ENCODE results near the gene CD1D. TPM values are rescaled to one million over a fixed set of nuclear protein-coding genes. Genes with fewer than 3 reads are reported as not detected.

CD1D gene
- not detected for total RNA-seq

GRCh38 chr1:158180741-158181576 is at the start of gene CD1D:
Gene CD1D, plus strand, starts transcription at chr1:158180895. Its CDS starts 207 bp downstream, at chr1:158181102.
- H3K4me1 Mint-ChIP-seq, result no peaks in the 10 kb centered on the region
- peaks cover 65% of the 10 kb centered on the region for H3K27me3 Mint-ChIP-seq
- peak within 1 kb of the TSS; percentile 62 for H3K4me3 Mint-ChIP-seq
- H3K27ac Mint-ChIP-seq, result no peak within 1 kb of the TSS
- ATAC-seq (replicated peaks), result peak; percentile 28
- H3K36me3 Mint-ChIP-seq (ENCODE audit: low read depth), result no peaks in the 10 kb centered on the region
- no peaks in the 10 kb centered on the region for H3K9me3 Mint-ChIP-seq

GRCh38 chr1:158131217-158131616 is 49.5 kb upstream of the CD1D start:
- Mint-ChIP-seq H3K27me3 (peaks cover 9% of the 10 kb centered on the region), H3K36me3 (ENCODE audit: low read depth) (no peaks in the 10 kb centered on the region), H3K4me3 (no peak overlapping the region), H3K9me3 (no peaks in the 10 kb centered on the region), H3K27ac (no peak overlapping the region), H3K4me1 (no peaks in the 10 kb centered on the region)
- no peak for ATAC-seq (replicated peaks)

- H3K36me3 Mint-ChIP-seq (ENCODE audit: low read depth), result no peaks in the 10 kb centered on the region
- H3K27ac Mint-ChIP-seq, result no peak overlapping the region
- no peaks in the 10 kb centered on the region for H3K9me3 Mint-ChIP-seq
- no peak for ATAC-seq (replicated peaks)
- H3K4me1 Mint-ChIP-seq, result no peaks in the 10 kb centered on the region
- H3K27me3 Mint-ChIP-seq, result peaks cover 3% of the 10 kb centered on the region
- H3K4me3 Mint-ChIP-seq, result no peak overlapping the region
These were observed 39.9 kb upstream of the CD1D start for GRCh38 chr1:158140764-158141192.

- no peaks in the 10 kb centered on the region for H3K36me3 Mint-ChIP-seq (ENCODE audit: low read depth)
- peaks cover 10% of the 10 kb centered on the region for H3K9me3 Mint-ChIP-seq
- no peaks in the 10 kb centered on the region for H3K27me3 Mint-ChIP-seq
- no peak for ATAC-seq (replicated peaks)
- H3K27ac Mint-ChIP-seq, result no peak overlapping the region
- H3K4me3 Mint-ChIP-seq, result no peak overlapping the region
- H3K4me1 Mint-ChIP-seq, result peaks cover 18% of the 10 kb centered on the region
These were observed 35.4 kb upstream of the CD1D start for GRCh38 chr1:158145173-158145719.

- Mint-ChIP-seq H3K9me3 (peaks cover 12% of the 10 kb centered on the region), H3K4me3 (no peak overlapping the region), H3K27me3 (no peaks in the 10 kb centered on the region), H3K27ac (no peak overlapping the region), H3K36me3 (ENCODE audit: low read depth) (no peaks in the 10 kb centered on the region), H3K4me1 (peaks cover 22% of the 10 kb centered on the region)
- ATAC-seq (replicated peaks), result no peak
These were observed 34.5 kb upstream of the CD1D start for GRCh38 chr1:158146165-158146564.

GRCh38 chr1:158146739-158147138 is 34.0 kb upstream of the CD1D start:
- ATAC-seq (replicated peaks), result no peak
- H3K4me1 Mint-ChIP-seq, result peaks cover 22% of the 10 kb centered on the region
- no peak overlapping the region for H3K4me3 Mint-ChIP-seq
- no peaks in the 10 kb centered on the region for H3K36me3 Mint-ChIP-seq (ENCODE audit: low read depth)
- no peak overlapping the region for H3K27ac Mint-ChIP-seq
- H3K9me3 Mint-ChIP-seq, result peaks cover 12% of the 10 kb centered on the region
- H3K27me3 Mint-ChIP-seq, result no peaks in the 10 kb centered on the region

GRCh38 chr1:158147401-158147800 is 33.3 kb upstream of the CD1D start:
- H3K4me3 Mint-ChIP-seq, result no peak overlapping the region
- H3K4me1 Mint-ChIP-seq, result peaks cover 22% of the 10 kb centered on the region
- no peak for ATAC-seq (replicated peaks)
- H3K27me3 Mint-ChIP-seq, result no peaks in the 10 kb centered on the region
- H3K27ac Mint-ChIP-seq, result no peak overlapping the region
- peaks cover 12% of the 10 kb centered on the region for H3K9me3 Mint-ChIP-seq
- no peaks in the 10 kb centered on the region for H3K36me3 Mint-ChIP-seq (ENCODE audit: low read depth)

- no peak overlapping the region for H3K4me3 Mint-ChIP-seq
- H3K27me3 Mint-ChIP-seq, result no peaks in the 10 kb centered on the region
- H3K9me3 Mint-ChIP-seq, result peaks cover 12% of the 10 kb centered on the region
- peaks cover 22% of the 10 kb centered on the region for H3K4me1 Mint-ChIP-seq
- H3K27ac Mint-ChIP-seq, result no peak overlapping the region
- ATAC-seq (replicated peaks), result no peak
- H3K36me3 Mint-ChIP-seq (ENCODE audit: low read depth), result no peaks in the 10 kb centered on the region
These were observed 32.8 kb upstream of the CD1D start for GRCh38 chr1:158147869-158148268.

- no peak for ATAC-seq (replicated peaks)
- no peaks in the 10 kb centered on the region for H3K27me3 Mint-ChIP-seq
- no peaks in the 10 kb centered on the region for H3K36me3 Mint-ChIP-seq (ENCODE audit: low read depth)
- H3K4me3 Mint-ChIP-seq, result peak overlapping the region; percentile 90
- H3K27ac Mint-ChIP-seq, result peak overlapping the region; percentile 84
- H3K4me1 Mint-ChIP-seq, result peaks cover 22% of the 10 kb centered on the region
- peaks cover 12% of the 10 kb centered on the region for H3K9me3 Mint-ChIP-seq
These were observed 32.2 kb upstream of the CD1D start for GRCh38 chr1:158148468-158148867.

- no peaks in the 10 kb centered on the region for H3K36me3 Mint-ChIP-seq (ENCODE audit: low read depth)
- H3K27ac Mint-ChIP-seq, result peak overlapping the region; percentile 84
- ATAC-seq (replicated peaks), result no peak
These were observed 31.5 kb upstream of the CD1D start for GRCh38 chr1:158149175-158149574.

GRCh38 chr1:158149577-158150269 is 31.0 kb upstream of the CD1D start:
- ATAC-seq (replicated peaks), result peak; percentile 96
- no peaks in the 10 kb centered on the region for H3K36me3 Mint-ChIP-seq (ENCODE audit: low read depth)
- H3K9me3 Mint-ChIP-seq, result peaks cover 12% of the 10 kb centered on the region
- peak overlapping the region; percentile 90 for H3K4me3 Mint-ChIP-seq
- peak overlapping the region; percentile 84 for H3K27ac Mint-ChIP-seq
- H3K27me3 Mint-ChIP-seq, result peaks cover 4% of the 10 kb centered on the region
- peaks cover 22% of the 10 kb centered on the region for H3K4me1 Mint-ChIP-seq

More at GRCh38 chr1:158149175-158149574, 31.5 kb upstream of the CD1D start:
- Mint-ChIP-seq H3K4me1 (peaks cover 22% of the 10 kb centered on the region), H3K9me3 (peaks cover 12% of the 10 kb centered on the region), H3K4me3 (peak overlapping the region; percentile 90), H3K27me3 (peaks cover 4% of the 10 kb centered on the region)

- Mint-ChIP-seq H3K36me3 (ENCODE audit: low read depth) (no peaks in the 10 kb centered on the region), H3K27me3 (peaks cover 4% of the 10 kb centered on the region), H3K4me1 (peaks cover 22% of the 10 kb centered on the region), H3K4me3 (peak overlapping the region; percentile 90), H3K9me3 (peaks cover 12% of the 10 kb centered on the region), H3K27ac (peak overlapping the region; percentile 84)
- no peak for ATAC-seq (replicated peaks)
These were observed 30.2 kb upstream of the CD1D start for GRCh38 chr1:158150523-158150922.

- peaks cover 17% of the 10 kb centered on the region for H3K27me3 Mint-ChIP-seq
- H3K4me3 Mint-ChIP-seq, result no peak overlapping the region
- no peak for ATAC-seq (replicated peaks)
- H3K27ac Mint-ChIP-seq, result no peak overlapping the region
- peaks cover 22% of the 10 kb centered on the region for H3K4me1 Mint-ChIP-seq
- H3K36me3 Mint-ChIP-seq (ENCODE audit: low read depth), result no peaks in the 10 kb centered on the region
- peaks cover 7% of the 10 kb centered on the region for H3K9me3 Mint-ChIP-seq
These were observed 27.5 kb upstream of the CD1D start for GRCh38 chr1:158153179-158153578.

- H3K36me3 Mint-ChIP-seq (ENCODE audit: low read depth), result no peaks in the 10 kb centered on the region
- ATAC-seq (replicated peaks), result no peak
- H3K27me3 Mint-ChIP-seq, result peaks cover 21% of the 10 kb centered on the region
- H3K4me1 Mint-ChIP-seq, result peaks cover 18% of the 10 kb centered on the region
- peaks cover 4% of the 10 kb centered on the region for H3K9me3 Mint-ChIP-seq
- no peak overlapping the region for H3K4me3 Mint-ChIP-seq
- H3K27ac Mint-ChIP-seq, result no peak overlapping the region
These were observed 26.8 kb upstream of the CD1D start for GRCh38 chr1:158153746-158154444.
